Measurements from ENCODE around the gene ATP1B1. TPM values are rescaled to one million over a fixed set of nuclear protein-coding genes. Genes with fewer than 3 reads are reported as not detected.

The ATP1B1 gene
- polyA plus RNA-seq, 4 donors, result 182 to 240 (median 227) TPM

GRCh38 chr1:169070958-169071357 is 35.5 kb upstream of the ATP1B1 start:
- H3K4me3 ChIP-seq (ENCODE audit: low read depth in 1 of 3, low read length in 3 of 3), result no peak overlapping the region
- H3K27me3 ChIP-seq (ENCODE audit: control insufficient read depth in 3 of 3, insufficient read depth in 3 of 3, low read length in 3 of 3), result no peaks in the 10 kb centered on the region
- H3K27ac ChIP-seq (ENCODE audit: low read depth in 1 of 3, low read length in 2 of 3), result no peak overlapping the region
- FAIRE-seq, result no peak
- no peaks in the 10 kb centered on the region for H3K4me1 ChIP-seq (ENCODE audit: control insufficient read depth in 3 of 3, insufficient read depth in 2 of 3, low read depth in 1 of 3, low read length in 2 of 3)
- 85 to 89% (median 87%) methylated on average over 3 of the region's 3 CpGs for WGBS, 3 donors
- DNase-seq, result no peak
- H3K36me3 ChIP-seq (ENCODE audit: control insufficient read depth in 3 of 3, insufficient read depth in 2 of 3, low read depth in 1 of 3, low read length in 3 of 3), result no peaks in the 10 kb centered on the region
- peaks cover 0 to 4% of the 10 kb centered on the region in 2 donors for H3K9me3 ChIP-seq (ENCODE audit: control insufficient read depth in 2 of 2, insufficient read depth in 1 of 2, low read depth in 1 of 2, low read length in 1 of 2)

GRCh38 chr1:169072945-169073725 is 33.4 kb upstream of the ATP1B1 start:
- FAIRE-seq, result no peak
- WGBS, 3 donors, result 80 to 87% (median 83%) methylated on average over 6 of the region's 6 CpGs
- DNase-seq, result peak in 1 of 2 donors; percentile 60
- H3K27me3 ChIP-seq (ENCODE audit: control insufficient read depth in 3 of 3, insufficient read depth in 3 of 3, low read length in 3 of 3), result no peaks in the 10 kb centered on the region
- no peak overlapping the region for H3K4me3 ChIP-seq (ENCODE audit: low read depth in 1 of 3, low read length in 3 of 3)
- H3K9me3 ChIP-seq (ENCODE audit: control insufficient read depth in 2 of 2, insufficient read depth in 1 of 2, low read depth in 1 of 2, low read length in 1 of 2), result no peaks in the 10 kb centered on the region
- H3K36me3 ChIP-seq (ENCODE audit: control insufficient read depth in 3 of 3, insufficient read depth in 2 of 3, low read depth in 1 of 3, low read length in 3 of 3), result no peaks in the 10 kb centered on the region
- H3K4me1 ChIP-seq (ENCODE audit: control insufficient read depth in 3 of 3, insufficient read depth in 2 of 3, low read depth in 1 of 3, low read length in 2 of 3), result no peaks in the 10 kb centered on the region
- H3K27ac ChIP-seq (ENCODE audit: low read depth in 1 of 3, low read length in 2 of 3), result no peak overlapping the region

- WGBS, 3 donors, result 48 to 77% (median 53%) methylated on average over 1 of the region's 1 CpG
- Histone ChIP-seq H3K9me3 (ENCODE audit: control insufficient read depth in 2 of 2, insufficient read depth in 1 of 2, low read depth in 1 of 2, low read length in 1 of 2) (no peaks in the 10 kb centered on the region), H3K36me3 (ENCODE audit: control insufficient read depth in 3 of 3, insufficient read depth in 2 of 3, low read depth in 1 of 3, low read length in 3 of 3) (no peaks in the 10 kb centered on the region), H3K4me3 (ENCODE audit: low read depth in 1 of 3, low read length in 3 of 3) (no peak overlapping the region), H3K27me3 (ENCODE audit: control insufficient read depth in 3 of 3, insufficient read depth in 3 of 3, low read length in 3 of 3) (no peaks in the 10 kb centered on the region), H3K27ac (ENCODE audit: low read depth in 1 of 3, low read length in 2 of 3) (no peak overlapping the region), H3K4me1 (ENCODE audit: control insufficient read depth in 3 of 3, insufficient read depth in 2 of 3, low read depth in 1 of 3, low read length in 2 of 3) (no peaks in the 10 kb centered on the region)
- no peak for DNase-seq
- FAIRE-seq, result no peak
These were observed 28.2 kb upstream of the ATP1B1 start for GRCh38 chr1:169078163-169078883.

GRCh38 chr1:169081503-169082123 is 24.9 kb upstream of the ATP1B1 start:
- DNase-seq (no peak), FAIRE-seq (no peak)
- WGBS, 3 donors, result 90 to 97% (median 95%) methylated on average over 5 of the region's 5 CpGs

GRCh38 chr1:169085911-169086310 is 20.6 kb upstream of the ATP1B1 start:
- 60 to 72% (median 65%) methylated on average over 2 of the region's 2 CpGs for WGBS, 3 donors
- H3K4me1 ChIP-seq (ENCODE audit: control insufficient read depth in 3 of 3, insufficient read depth in 2 of 3, low read depth in 1 of 3, low read length in 2 of 3), result peaks cover 2 to 26% (median 4%) of the 10 kb centered on the region in 3 donors

More at GRCh38 chr1:169081503-169082123, 24.9 kb upstream of the ATP1B1 start:
- H3K27me3 ChIP-seq (ENCODE audit: control insufficient read depth in 3 of 3, insufficient read depth in 3 of 3, low read length in 3 of 3), result no peaks in the 10 kb centered on the region
- no peaks in the 10 kb centered on the region for H3K36me3 ChIP-seq (ENCODE audit: control insufficient read depth in 3 of 3, insufficient read depth in 2 of 3, low read depth in 1 of 3, low read length in 3 of 3)
- H3K27ac ChIP-seq (ENCODE audit: low read depth in 1 of 3, low read length in 2 of 3), result no peak overlapping the region
- peaks cover 0 to 12% (median under 1%) of the 10 kb centered on the region in 3 donors for H3K4me1 ChIP-seq (ENCODE audit: control insufficient read depth in 3 of 3, insufficient read depth in 2 of 3, low read depth in 1 of 3, low read length in 2 of 3)
- H3K4me3 ChIP-seq (ENCODE audit: low read depth in 1 of 3, low read length in 3 of 3), result no peak overlapping the region
- no peaks in the 10 kb centered on the region for H3K9me3 ChIP-seq (ENCODE audit: control insufficient read depth in 2 of 2, insufficient read depth in 1 of 2, low read depth in 1 of 2, low read length in 1 of 2)

GRCh38 chr1:169086603-169087455 is 19.7 kb upstream of the ATP1B1 start:
- no peaks in the 10 kb centered on the region for H3K36me3 ChIP-seq (ENCODE audit: control insufficient read depth in 3 of 3, insufficient read depth in 2 of 3, low read depth in 1 of 3, low read length in 3 of 3)
- no peak overlapping the region for H3K4me3 ChIP-seq (ENCODE audit: low read depth in 1 of 3, low read length in 3 of 3)
- H3K4me1 ChIP-seq (ENCODE audit: control insufficient read depth in 3 of 3, insufficient read depth in 2 of 3, low read depth in 1 of 3, low read length in 2 of 3), result peaks cover 2 to 26% (median 4%) of the 10 kb centered on the region in 3 donors
- WGBS, 3 donors, result 43 to 76% (median 57%) methylated on average over 3 of the region's 3 CpGs
- H3K27me3 ChIP-seq (ENCODE audit: control insufficient read depth in 3 of 3, insufficient read depth in 3 of 3, low read length in 3 of 3), result no peaks in the 10 kb centered on the region
- no peaks in the 10 kb centered on the region for H3K9me3 ChIP-seq (ENCODE audit: control insufficient read depth in 2 of 2, insufficient read depth in 1 of 2, low read depth in 1 of 2, low read length in 1 of 2)
- H3K27ac ChIP-seq (ENCODE audit: low read depth in 1 of 3, low read length in 2 of 3), result peak overlapping the region in 2 of 3 donors; percentile 27 to 69
- FAIRE-seq, result no peak
- DNase-seq, result peak; percentile 64 to 85

More at GRCh38 chr1:169085911-169086310, 20.6 kb upstream of the ATP1B1 start:
- Histone ChIP-seq H3K36me3 (ENCODE audit: control insufficient read depth in 3 of 3, insufficient read depth in 2 of 3, low read depth in 1 of 3, low read length in 3 of 3) (no peaks in the 10 kb centered on the region), H3K4me3 (ENCODE audit: low read depth in 1 of 3, low read length in 3 of 3) (no peak overlapping the region), H3K27ac (ENCODE audit: low read depth in 1 of 3, low read length in 2 of 3) (no peak overlapping the region), H3K9me3 (ENCODE audit: control insufficient read depth in 2 of 2, insufficient read depth in 1 of 2, low read depth in 1 of 2, low read length in 1 of 2) (no peaks in the 10 kb centered on the region), H3K27me3 (ENCODE audit: control insufficient read depth in 3 of 3, insufficient read depth in 3 of 3, low read length in 3 of 3) (no peaks in the 10 kb centered on the region)
- FAIRE-seq, result no peak
- no peak for DNase-seq

GRCh38 chr1:169087876-169088275 is 18.6 kb upstream of the ATP1B1 start:
- Histone ChIP-seq H3K4me3 (ENCODE audit: low read depth in 1 of 3, low read length in 3 of 3) (no peak overlapping the region), H3K4me1 (ENCODE audit: control insufficient read depth in 3 of 3, insufficient read depth in 2 of 3, low read depth in 1 of 3, low read length in 2 of 3) (peaks cover 2 to 26% (median 4%) of the 10 kb centered on the region in 3 donors), H3K9me3 (ENCODE audit: control insufficient read depth in 2 of 2, insufficient read depth in 1 of 2, low read depth in 1 of 2, low read length in 1 of 2) (no peaks in the 10 kb centered on the region), H3K36me3 (ENCODE audit: control insufficient read depth in 3 of 3, insufficient read depth in 2 of 3, low read depth in 1 of 3, low read length in 3 of 3) (no peaks in the 10 kb centered on the region), H3K27ac (ENCODE audit: low read depth in 1 of 3, low read length in 2 of 3) (no peak overlapping the region), H3K27me3 (ENCODE audit: control insufficient read depth in 3 of 3, insufficient read depth in 3 of 3, low read length in 3 of 3) (no peaks in the 10 kb centered on the region)
- 90 to 96% (median 93%) methylated on average over 4 of the region's 4 CpGs for WGBS, 3 donors
- no peak for FAIRE-seq
- no peak for DNase-seq

GRCh38 chr1:169089776-169090175 is 16.7 kb upstream of the ATP1B1 start:
- H3K27me3 ChIP-seq (ENCODE audit: control insufficient read depth in 3 of 3, insufficient read depth in 3 of 3, low read length in 3 of 3), result no peaks in the 10 kb centered on the region
- H3K27ac ChIP-seq (ENCODE audit: low read depth in 1 of 3, low read length in 2 of 3), result no peak overlapping the region
- 70 to 84% (median 84%) methylated on average over 2 of the region's 2 CpGs for WGBS, 3 donors
- no peak for DNase-seq
- no peaks in the 10 kb centered on the region for H3K9me3 ChIP-seq (ENCODE audit: control insufficient read depth in 2 of 2, insufficient read depth in 1 of 2, low read depth in 1 of 2, low read length in 1 of 2)
- peaks cover 2 to 26% (median 4%) of the 10 kb centered on the region in 3 donors for H3K4me1 ChIP-seq (ENCODE audit: control insufficient read depth in 3 of 3, insufficient read depth in 2 of 3, low read depth in 1 of 3, low read length in 2 of 3)
- no peak overlapping the region for H3K4me3 ChIP-seq (ENCODE audit: low read depth in 1 of 3, low read length in 3 of 3)
- H3K36me3 ChIP-seq (ENCODE audit: control insufficient read depth in 3 of 3, insufficient read depth in 2 of 3, low read depth in 1 of 3, low read length in 3 of 3), result no peaks in the 10 kb centered on the region
- no peak for FAIRE-seq
